ENCODE results near the gene VARS2.
"Not testable (repeated sequence)": the region's sequence is repeated elsewhere in the genome, so short reads cannot be mapped to it uniquely, and the experiment has no call there.

VARS2 gene

DNA sequence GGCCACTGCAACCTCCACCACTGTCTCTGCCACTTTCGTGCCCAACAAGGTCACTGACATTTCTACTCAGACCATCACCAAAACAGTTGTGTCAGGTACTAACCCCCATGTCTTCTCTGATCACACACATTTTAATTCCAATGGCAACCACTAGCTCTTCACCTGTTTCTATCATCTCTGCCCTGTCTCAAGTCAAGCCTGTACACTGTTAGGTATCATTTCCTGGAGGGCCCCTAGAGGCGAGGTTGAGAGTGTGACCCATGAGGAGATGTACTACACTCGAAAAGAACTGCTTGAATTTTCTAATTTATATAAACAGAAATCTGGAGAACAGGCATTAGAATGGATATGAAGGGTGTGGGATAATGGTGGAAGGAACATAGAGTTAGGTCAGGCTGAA lies 52.1 kb downstream of the VARS2 start:
- no peak for DNase-seq

DNA sequence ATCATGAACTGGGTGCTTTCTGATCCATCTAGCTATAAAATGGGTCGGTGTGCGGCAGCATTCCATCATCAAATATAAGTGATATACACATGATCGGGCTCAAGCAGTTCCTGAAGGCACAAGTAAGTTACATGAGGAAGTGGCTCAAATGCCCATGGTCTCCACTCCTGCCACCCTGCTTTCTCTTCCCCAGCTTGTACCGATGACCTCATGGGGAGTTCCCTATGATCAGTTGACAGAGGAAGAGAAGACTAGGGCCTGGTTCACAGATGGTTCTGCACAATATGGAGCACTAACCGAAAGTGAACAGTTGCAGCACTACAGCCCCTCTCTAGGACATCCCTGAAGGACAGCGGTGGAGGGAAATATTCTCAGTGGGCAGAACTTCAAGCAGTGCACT lies 55.1 kb downstream of the VARS2 start:
- not testable (repeated sequence) for DNase-seq

GRCh38 chr6:30970946-30971345 lies 56.9 kb downstream of the VARS2 start:
- no peak for DNase-seq

- DNase-seq, result no peak
Observed at GRCh38 chr6:30972816-30973215, 58.8 kb downstream of the VARS2 start.

- no peak for DNase-seq
Observed at GRCh38 chr6:30974490-30975252, 60.6 kb downstream of the VARS2 start.
